Prostate gland (tissue), 2 donors: ENCODE data around the gene DMRTB1.

Experiments used
- CTCF ChIP-seq, 4 experiments: fragments of 200-600 bp in 2 of 4; fragments of 450-650 bp in 2 of 4; sonication (generic) in 2 of 4; IDR thresholded peaks; 1 replicate in 3 of 4; 2 replicates in 1 of 4; pipeline ENCODE4 v1.5.1; 2016 to 2019; ENCODE audit warnings: antibody characterized with exemption in 4 of 4, mild to moderate bottlenecking in 2 of 4, moderate library complexity in 2 of 4
- POLR2AphosphoS5 ChIP-seq: sonication (generic); formaldehyde crosslinking; IDR thresholded peaks from one replicate; pipeline ENCODE4 v1.6.1; 2017; ENCODE audit warnings: antibody characterized with exemption

DNA sequence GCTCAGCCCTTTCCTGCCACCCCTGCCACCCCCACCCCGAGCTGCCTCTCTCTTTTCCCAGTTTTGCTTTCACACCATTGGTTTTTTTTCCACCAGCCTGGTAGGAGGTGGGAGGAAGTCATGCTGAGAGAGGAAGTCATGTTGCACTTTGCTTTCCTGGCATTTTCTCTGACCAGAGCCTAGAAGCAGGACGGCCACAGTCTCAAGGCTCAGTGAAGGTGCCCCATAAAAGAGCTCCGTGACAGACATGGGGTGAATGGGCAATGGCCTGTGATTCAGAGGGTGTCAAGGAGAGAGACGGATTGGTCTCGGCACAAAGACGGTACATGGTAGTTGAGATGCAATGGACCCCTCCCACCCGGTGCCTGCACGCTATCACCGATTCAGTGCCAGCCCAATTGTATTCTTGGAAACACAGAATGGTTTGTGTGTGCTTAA, 42.1 kb upstream of the DMRTB1 start:
- TF ChIP-seq CTCF (IDR thresholded peaks at IDR 0.05) (no peak), POLR2AphosphoS5 (no peak)
